Measurements from ENCODE around the gene TSHR.

DNA sequence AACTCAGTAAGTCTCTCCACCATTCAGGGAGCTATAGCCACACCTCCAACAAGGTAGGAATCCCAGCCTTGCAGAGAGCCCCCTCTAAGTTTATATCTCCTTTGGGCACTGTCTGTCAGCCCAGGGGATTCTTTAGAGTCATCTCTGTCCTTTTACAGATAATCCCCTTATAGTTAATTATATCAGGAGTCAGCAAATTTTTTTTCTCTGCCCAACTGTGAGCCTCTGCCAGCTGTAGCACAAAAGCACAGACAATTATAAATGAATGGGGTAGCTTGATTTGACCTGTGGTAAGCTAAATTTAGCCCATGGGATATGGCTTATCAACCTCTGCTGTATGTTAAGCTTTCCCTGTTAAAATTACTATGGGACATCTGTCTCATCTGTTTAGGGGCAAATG, 22.1 kb upstream of the TSHR start:
- TF ChIP-seq EZH2 (IDR thresholded peaks at IDR 0.05), result no peak
- TF ChIP-seq, protein P1, sequence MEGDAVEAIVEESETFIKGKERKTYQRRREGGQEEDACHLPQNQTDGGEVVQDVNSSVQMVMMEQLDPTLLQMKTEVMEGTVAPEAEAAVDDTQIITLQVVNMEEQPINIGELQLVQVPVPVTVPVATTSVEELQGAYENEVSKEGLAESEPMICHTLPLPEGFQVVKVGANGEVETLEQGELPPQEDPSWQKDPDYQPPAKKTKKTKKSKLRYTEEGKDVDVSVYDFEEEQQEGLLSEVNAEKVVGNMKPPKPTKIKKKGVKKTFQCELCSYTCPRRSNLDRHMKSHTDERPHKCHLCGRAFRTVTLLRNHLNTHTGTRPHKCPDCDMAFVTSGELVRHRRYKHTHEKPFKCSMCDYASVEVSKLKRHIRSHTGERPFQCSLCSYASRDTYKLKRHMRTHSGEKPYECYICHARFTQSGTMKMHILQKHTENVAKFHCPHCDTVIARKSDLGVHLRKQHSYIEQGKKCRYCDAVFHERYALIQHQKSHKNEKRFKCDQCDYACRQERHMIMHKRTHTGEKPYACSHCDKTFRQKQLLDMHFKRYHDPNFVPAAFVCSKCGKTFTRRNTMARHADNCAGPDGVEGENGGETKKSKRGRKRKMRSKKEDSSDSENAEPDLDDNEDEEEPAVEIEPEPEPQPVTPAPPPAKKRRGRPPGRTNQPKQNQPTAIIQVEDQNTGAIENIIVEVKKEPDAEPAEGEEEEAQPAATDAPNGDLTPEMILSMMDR (IDR thresholded peaks at IDR 0.05 in 2 of 3, conservative IDR thresholded peaks at IDR 0.05 in 1 of 3; ENCODE audit: borderline replicate concordance in 1 of 3, insufficient read depth in 1 of 3, low read depth in 2 of 3, low read length in 2 of 3), result no peak
- no peak for TF ChIP-seq POLR2A (IDR thresholded peaks at IDR 0.05; ENCODE audit: borderline replicate concordance, extremely low read depth, insufficient read depth, insufficient read length)
- no peak for TF ChIP-seq POLR2AphosphoS5 (IDR thresholded peaks at IDR 0.05; ENCODE audit: low read depth, low read length)
- TF ChIP-seq SRF (IDR thresholded peaks at IDR 0.05; ENCODE audit: low read depth), result no peak
- TF ChIP-seq, protein P2, sequence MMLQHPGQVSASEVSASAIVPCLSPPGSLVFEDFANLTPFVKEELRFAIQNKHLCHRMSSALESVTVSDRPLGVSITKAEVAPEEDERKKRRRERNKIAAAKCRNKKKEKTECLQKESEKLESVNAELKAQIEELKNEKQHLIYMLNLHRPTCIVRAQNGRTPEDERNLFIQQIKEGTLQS (IDR thresholded peaks at IDR 0.05), result no peak
- TF ChIP-seq SP1 (IDR thresholded peaks at IDR 0.05; ENCODE audit: low read depth), result no peak
- TF ChIP-seq, protein P3, sequence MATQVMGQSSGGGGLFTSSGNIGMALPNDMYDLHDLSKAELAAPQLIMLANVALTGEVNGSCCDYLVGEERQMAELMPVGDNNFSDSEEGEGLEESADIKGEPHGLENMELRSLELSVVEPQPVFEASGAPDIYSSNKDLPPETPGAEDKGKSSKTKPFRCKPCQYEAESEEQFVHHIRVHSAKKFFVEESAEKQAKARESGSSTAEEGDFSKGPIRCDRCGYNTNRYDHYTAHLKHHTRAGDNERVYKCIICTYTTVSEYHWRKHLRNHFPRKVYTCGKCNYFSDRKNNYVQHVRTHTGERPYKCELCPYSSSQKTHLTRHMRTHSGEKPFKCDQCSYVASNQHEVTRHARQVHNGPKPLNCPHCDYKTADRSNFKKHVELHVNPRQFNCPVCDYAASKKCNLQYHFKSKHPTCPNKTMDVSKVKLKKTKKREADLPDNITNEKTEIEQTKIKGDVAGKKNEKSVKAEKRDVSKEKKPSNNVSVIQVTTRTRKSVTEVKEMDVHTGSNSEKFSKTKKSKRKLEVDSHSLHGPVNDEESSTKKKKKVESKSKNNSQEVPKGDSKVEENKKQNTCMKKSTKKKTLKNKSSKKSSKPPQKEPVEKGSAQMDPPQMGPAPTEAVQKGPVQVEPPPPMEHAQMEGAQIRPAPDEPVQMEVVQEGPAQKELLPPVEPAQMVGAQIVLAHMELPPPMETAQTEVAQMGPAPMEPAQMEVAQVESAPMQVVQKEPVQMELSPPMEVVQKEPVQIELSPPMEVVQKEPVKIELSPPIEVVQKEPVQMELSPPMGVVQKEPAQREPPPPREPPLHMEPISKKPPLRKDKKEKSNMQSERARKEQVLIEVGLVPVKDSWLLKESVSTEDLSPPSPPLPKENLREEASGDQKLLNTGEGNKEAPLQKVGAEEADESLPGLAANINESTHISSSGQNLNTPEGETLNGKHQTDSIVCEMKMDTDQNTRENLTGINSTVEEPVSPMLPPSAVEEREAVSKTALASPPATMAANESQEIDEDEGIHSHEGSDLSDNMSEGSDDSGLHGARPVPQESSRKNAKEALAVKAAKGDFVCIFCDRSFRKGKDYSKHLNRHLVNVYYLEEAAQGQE (IDR thresholded peaks at IDR 0.05; ENCODE audit: low read depth), result no peak

Data from HCT116 (cell line).